Stimulated activated CD8-positive, alpha-beta memory T cell treated with anti-CD3 and anti-CD28 coated beads, Interleukin-15, amount 100 ng/mL, for 48 hours (primary cell): ENCODE measurements around the gene SYT1.

Experiments used
- DNase-seq, 2 donors: peaks; one replicate each; pipeline ENCODE4 v3.0.0-alpha.2; 2020; ENCODE audit warnings: low read depth in 2 of 2

SYT1 gene

GRCh38 chr12:79056775-79057174, 192.2 kb downstream of the SYT1 start:
- DNase-seq, result no peak

DNA sequence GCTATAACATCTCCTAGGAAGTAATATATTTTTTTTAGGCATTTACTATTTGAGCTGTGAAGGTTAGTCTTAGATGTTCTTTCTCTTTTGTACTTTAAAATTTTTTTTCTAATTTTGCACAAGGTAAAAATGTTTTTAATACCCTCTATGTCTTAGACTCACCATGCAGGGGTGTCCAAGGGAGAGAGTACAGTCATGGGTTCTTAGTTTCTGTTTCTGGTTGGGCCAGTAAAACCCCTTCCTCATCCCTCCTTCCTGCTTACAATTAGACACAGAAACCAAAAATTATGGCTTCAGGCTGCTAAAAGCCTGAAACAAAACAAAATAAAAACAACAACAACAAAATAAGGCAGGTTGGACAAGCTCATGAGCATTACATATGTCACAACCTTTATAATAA, 193.0 kb downstream of the SYT1 start:
- DNase-seq, result no peak

DNA sequence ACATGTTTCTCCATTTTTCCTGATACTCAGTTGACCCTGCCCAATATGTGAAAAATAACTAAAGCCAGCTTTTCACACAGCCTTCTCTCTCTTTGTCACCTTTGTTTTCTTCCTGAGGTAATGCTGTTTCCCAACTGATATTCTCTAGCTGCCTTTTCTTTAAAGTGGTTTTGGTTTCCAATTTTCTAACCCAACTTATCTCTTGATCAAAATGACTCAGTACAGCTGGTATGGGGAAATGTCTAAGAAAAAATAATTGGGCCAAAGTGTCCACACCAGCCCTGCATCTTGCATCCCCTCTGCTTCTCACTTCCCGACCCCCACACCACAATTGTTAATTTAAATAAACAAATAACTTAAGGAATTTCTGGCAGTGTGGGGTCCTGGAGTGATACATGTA, 193.8 kb downstream of the SYT1 start:
- no peak for DNase-seq

DNA sequence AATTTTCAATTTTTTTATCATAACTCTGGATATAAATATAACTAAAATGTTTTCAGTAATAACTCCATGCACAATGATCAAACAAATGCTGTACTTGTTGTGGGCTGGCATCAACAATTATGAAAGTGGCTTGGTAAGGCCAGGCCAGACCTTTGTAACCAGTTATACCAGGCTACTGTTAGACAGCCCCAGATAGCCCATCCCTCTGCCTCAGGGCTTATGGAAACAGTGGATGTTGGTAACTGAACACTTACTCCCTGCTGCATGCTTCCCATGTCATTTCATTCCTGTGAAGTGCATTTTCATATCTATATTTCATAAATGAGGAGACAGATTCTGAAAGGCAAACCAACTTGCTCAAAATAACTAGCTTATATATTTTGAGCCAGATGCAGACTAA, 195.0 kb downstream of the SYT1 start:
- DNase-seq, result no peak

GRCh38 chr12:79063258-79063657, 198.7 kb downstream of the SYT1 start:
- no peak for DNase-seq

- DNase-seq, result no peak
Observed at GRCh38 chr12:79067977-79068376, 203.4 kb downstream of the SYT1 start.

DNA sequence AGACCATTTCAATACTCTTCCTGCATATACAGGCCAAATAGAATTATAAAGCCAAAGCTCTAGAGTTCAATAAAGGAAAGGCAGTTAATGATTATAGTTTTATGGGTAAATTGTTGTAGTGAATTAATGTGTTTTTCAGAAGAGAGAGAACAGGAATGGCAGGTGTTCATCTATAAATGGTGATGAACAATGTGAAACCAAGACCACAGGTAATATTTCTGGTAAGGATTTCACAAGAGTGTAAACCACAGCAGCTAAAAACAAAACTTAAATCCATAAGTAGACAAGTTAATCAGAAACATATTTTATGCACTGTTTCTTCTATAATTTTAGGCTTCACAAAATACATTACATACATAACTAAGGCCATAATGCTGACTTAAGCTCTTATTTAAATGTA, 204.4 kb downstream of the SYT1 start:
- DNase-seq, result no peak

GRCh38 chr12:79071498-79071897, 206.9 kb downstream of the SYT1 start:
- no peak for DNase-seq

DNA sequence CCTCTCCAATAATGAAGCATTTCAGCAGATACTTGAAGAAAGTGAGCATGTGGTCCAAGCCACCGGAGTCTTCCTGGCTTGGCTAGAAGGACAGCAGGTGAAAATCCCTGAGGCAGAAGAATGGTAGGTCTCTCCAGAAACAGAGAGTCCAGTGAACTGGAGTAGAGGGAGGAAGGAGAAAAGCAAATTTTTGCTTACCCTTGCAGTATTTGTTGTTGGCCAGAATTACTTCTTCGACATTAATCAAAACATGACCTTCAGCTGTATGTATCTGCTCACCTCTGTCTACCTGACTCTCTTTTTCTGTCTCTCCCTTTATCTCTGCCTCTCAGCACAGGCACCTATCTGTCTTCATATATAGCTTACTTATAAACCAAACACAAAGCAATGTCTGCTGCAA, 208.9 kb downstream of the SYT1 start:
- no peak for DNase-seq

- no peak for DNase-seq
Observed at GRCh38 chr12:79082595-79082994, 218.0 kb downstream of the SYT1 start.

DNA sequence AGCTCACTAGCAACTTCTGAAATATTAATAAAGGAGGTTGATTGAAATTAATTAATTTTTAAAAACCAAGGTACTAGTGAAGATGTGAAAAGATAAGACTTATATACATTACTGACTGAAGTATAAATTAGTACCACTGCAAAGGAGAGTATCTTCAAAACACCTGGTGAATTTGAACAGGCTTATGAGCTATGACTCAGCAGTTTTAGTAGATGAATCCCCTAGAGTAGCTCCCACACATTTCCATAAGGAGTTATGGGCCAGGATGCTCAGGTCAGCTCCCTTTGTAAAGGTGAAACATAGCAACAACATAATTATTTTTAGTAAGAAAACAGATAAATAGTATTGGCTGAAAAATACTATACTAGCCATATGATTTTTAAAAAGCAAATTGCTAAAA, 218.6 kb downstream of the SYT1 start:
- DNase-seq, result no peak

DNA sequence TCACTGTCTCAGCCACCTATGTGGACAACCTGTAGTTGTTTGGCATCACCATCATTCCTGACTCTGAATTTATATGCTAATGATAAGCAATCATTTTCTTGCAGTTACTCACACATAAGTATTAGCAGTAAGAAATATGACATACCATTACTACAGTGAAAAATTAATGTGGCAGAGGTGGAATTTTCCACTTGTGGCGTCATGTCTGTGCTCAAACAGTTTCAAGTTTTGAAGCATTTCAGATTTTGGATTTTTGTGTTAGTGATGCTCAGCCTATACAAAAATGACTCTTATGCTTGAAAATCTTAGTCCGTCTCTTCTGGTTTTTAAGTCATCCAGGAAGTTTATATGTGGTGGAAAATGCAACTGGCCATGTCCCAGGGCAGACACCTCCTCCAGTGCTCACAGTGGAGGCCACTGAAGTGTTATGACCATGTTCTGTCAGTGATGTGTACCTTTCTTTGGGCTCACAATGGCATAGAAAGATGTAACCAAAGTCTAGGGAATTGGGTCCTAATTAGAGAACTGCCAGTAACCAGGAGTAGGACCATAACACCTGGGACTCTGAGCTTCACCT, 220.6 kb downstream of the SYT1 start:
- no peak for DNase-seq

DNA sequence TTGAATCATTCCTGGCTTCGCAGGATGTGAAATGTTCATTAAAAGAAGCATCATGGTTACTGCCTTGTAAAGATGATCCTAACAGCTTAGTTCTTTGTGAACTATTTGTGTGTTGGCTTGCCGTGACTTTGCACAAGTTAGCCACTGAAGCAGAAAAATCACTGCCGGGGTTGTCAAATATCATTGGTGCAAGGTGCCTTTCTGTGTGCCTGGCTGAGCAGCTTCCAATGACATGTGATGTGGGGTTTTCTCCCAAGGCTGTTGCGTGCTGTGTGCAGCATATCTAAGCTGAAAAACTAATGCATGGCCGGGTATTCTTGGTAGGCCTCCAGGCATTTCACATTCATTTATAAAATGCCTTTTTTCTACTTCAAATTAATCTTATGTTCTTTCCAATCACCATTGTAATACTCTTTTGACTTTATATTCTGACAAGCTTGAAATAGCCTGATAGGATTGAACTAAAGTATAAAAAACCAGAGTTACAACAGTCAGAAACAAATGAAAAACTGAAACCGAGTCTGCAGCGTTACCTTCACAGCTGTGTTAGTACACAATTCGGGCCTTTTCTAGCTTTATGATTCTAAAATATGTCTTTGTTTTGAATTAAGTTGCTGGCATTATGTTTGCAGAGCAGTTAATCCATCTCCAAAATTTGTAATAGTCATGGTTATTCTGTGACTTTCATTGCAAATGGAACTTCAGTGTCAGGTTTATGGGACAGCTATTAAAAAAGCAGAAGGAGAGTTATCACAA, 222.1 kb downstream of the SYT1 start:
- DNase-seq, result no peak

DNA sequence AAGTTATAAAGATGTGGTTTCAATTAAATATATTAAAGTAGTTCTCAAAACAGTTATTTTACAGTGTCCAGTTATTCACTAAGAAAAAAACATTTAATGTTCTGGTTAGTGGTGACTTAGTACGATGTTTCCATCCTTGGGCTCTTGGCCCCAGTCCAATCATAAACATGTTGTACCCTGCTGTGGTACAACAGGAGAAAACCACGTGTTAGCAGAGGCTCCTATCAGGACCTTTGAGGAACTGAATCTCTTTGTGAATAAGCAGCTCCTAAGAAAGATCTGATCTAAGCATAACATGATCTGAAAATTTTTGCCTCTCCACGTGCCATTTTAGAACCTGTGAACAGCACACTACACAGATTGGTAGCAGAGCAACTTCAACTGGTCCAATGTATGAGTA, 234.0 kb downstream of the SYT1 start:
- DNase-seq, result no peak

- no peak for DNase-seq
Observed at GRCh38 chr12:79108962-79109361, 244.4 kb downstream of the SYT1 start.

DNA sequence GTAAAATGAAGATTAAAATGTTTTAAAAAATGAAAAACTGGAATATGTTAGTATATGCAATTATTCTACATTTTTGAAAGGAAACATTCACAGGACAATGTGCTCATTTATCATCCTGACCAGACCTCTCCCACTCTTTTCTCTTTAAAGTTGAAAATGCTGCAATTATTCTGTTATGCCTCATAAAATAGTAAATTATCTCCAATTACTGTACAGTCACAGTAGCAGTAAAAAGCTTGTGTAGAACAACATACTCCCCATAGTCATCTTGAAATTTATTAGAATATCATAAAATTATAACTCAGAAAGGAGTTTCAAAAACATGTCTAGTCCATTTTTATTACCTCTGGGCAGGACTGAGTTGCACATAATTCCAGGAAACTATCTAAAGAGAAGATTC, 250.3 kb downstream of the SYT1 start:
- DNase-seq, result no peak

- DNase-seq, result no peak
Observed at GRCh38 chr12:79115743-79116142, 251.2 kb downstream of the SYT1 start.

- no peak for DNase-seq
Observed at GRCh38 chr12:79119796-79120195, 255.2 kb downstream of the SYT1 start.

DNA sequence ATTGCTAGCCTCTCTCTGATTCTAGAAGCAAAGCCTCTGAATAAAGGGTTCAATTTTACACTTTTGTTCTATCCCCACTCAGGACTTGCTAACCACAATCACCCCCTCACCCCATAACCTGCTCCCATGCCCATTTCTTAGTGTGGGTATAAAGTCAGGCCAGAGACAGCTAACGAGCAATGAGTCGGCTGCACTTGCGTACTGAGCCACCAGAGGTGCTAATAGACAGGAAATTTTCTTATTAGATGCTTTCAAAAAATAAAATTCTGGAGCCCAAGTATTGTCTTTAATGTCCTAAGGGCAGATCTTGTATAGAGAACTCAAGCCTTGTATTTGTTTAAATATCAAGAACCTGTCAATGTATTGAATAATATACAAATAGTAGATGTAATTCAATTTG, 256.9 kb downstream of the SYT1 start:
- no peak for DNase-seq

- DNase-seq, result no peak
Observed at GRCh38 chr12:79124385-79124784, 259.8 kb downstream of the SYT1 start.

DNA sequence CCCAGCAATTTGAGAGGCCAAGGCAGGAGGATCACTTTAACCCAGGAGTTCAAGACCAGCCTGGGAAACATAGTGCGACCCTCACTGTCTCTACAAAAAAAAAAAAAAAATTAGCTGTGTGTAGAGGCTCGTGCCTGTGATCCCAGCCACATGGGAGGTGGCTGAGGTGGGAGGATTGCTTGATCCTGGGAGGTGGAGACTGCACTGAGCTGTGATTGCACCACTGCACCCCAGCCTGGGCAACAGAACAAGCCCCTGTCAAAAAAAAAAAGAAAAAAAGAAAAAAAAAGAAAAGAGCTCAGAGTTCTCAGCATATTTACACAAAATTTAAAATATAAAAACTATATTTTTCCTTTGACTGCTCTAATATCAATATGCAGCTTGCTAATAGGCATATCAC, 260.8 kb downstream of the SYT1 start:
- no peak for DNase-seq

- DNase-seq, result no peak
Observed at GRCh38 chr12:79127271-79127751, 262.7 kb downstream of the SYT1 start.

DNA sequence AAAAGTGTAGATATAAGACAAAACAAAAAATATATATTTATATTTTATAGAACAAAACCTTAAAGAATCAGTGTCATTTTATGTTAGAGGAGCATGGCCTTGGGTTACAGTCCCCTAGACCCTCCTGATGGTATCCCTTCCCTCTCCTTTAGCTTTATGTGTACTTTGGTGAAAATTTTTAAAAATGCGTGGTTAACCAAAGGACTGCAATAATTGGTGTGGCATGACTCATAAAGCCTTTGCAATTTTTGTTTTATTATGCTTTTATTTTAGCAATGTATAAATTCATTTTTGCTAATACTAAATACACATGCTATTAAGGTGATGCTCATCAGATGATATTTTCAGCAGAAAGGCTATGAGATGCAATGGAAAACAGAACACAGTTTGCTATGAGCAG, 264.4 kb downstream of the SYT1 start:
- no peak for DNase-seq

DNA sequence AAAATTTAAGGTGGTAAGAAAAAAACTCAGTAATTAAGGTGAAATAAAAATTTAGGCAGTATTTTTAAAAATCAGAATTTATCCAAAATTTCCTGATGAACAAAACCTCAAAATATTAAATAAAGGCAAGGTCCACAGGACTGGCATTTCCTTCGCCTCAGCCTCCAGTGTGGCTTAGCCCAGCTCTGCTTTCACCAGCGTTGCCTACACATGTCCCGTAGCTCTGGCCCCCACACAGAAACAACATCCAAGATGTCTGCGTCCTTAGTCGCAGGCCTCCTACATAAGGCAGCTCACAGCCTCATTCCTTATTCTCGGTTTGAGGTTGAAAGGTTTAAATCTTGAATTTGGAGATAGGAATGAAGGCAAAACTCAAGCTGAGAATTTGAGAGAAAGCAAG, 274.3 kb downstream of the SYT1 start:
- no peak for DNase-seq
